Kidney (tissue), 14 donors: Measurements from ENCODE around the gene USP24. TPM values are rescaled to one million over a fixed set of nuclear protein-coding genes. Genes with fewer than 3 reads are reported as not detected.

Experiments used
- DNase-seq, 5 donors: peaks; one replicate each; pipeline ENCODE4 v3.0.0-alpha.2; 2013 to 2020
- FAIRE-seq: peaks from 2 replicates; lab custom pipeline; 2012; peaks lifted over from hg19 to GRCh38; lab: Jason Lieb, UNC
- H3K27ac ChIP-seq, 2 donors: one replicate each; pipeline ENCODE4 v1.7.0; 2013; ENCODE audit warnings: low read depth in 2 of 2, low read length in 2 of 2, inconsistent platforms in 1 of 2
- H3K27me3 ChIP-seq: one replicate; pipeline ENCODE4 v1.7.1; 2013; ENCODE audit warnings: low read length, inconsistent platforms; ENCODE audit not compliant: control insufficient read depth, insufficient read depth
- H3K36me3 ChIP-seq, 3 donors: one replicate each; pipeline versions ENCODE4 v1.7.0 to v1.7.1; 2013; ENCODE audit warnings: low read length in 3 of 3, control low read depth in 1 of 3, inconsistent platforms in 1 of 3; ENCODE audit not compliant: insufficient read depth in 3 of 3, control insufficient read depth in 2 of 3
- H3K4me1 ChIP-seq, 3 donors: one replicate each; pipeline versions ENCODE4 v1.7.0 to v1.7.1; 2013; ENCODE audit warnings: low read length in 3 of 3, inconsistent platforms in 1 of 3, low read depth in 1 of 3; ENCODE audit not compliant: control insufficient read depth in 2 of 3, insufficient read depth in 2 of 3
- H3K4me3 ChIP-seq, 3 donors: one replicate each; pipeline versions ENCODE4 v1.7.0 to v1.8.1; 2013; ENCODE audit warnings: low read length in 3 of 3, control low read depth in 1 of 3, inconsistent platforms in 1 of 3
- H3K9ac ChIP-seq, 3 donors: one replicate each; pipeline versions ENCODE4 v1.7.0 to v1.7.1; 2013; ENCODE audit warnings: low read length in 3 of 3, control low read depth in 1 of 3, inconsistent platforms in 1 of 3
- H3K9me3 ChIP-seq, 3 donors: one replicate each; pipeline versions ENCODE4 v1.7.0 to v1.7.1; 2013; ENCODE audit warnings: low read length in 3 of 3, control low read depth in 1 of 3, inconsistent platforms in 1 of 3; ENCODE audit not compliant: control insufficient read depth in 2 of 3, insufficient read depth in 1 of 3
- CTCF ChIP-seq: IDR thresholded peaks from 3 replicates; pipeline ENCODE4 v1.5.1; 2012; ENCODE audit warnings: mild to moderate bottlenecking, moderate library complexity, borderline replicate concordance; ENCODE audit not compliant: insufficient read depth; ENCODE audit errors: extremely low read depth
- intact Hi-C: fragments of 100-400 bp; cut with DNase I; formaldehyde crosslinking; loops from one replicate; pipeline ENCODE4 v1.11.1; 2022
- polyA plus RNA-seq: library from polyadenylated mRNA; stranded (reverse); fragments of 350-450 nt; fragmentation: Illumina TruSeq; extraction: RNeasy Lipid Tissue Mini Kit (QIAGEN cat#74804); gene quantifications from one replicate; pipeline ENCODE4 v1.2.3, GENCODE V29; 2014; ENCODE audit warnings: low read depth, low replicate concordance; ENCODE audit not compliant: insufficient read depth
- total RNA-seq: library from RNA; stranded (reverse); fragmentation: NEBNext Ultra II Directional; extraction: Animal tissue kit (Norgen Biotek cat#: 25700); gene quantifications from one replicate; pipeline ENCODE4 v1.2.1, GENCODE V29; 2021
- donor health status: control.
- donor health status: control.
- donor health status: control.
- donor health status: control.
- donor health status: control.
- donor health status: DM: yes; HTN: yes; CAD: no.
- donor health status: Normal renal cell carcinoma (clear cell type).

Gene USP24
- total and polyA plus RNA-seq, 2 donors from 2014 or later = 10.1 to 49.2 TPM

GRCh38 chr1:55060133-55060999, 154.8 kb downstream of the USP24 start:
- Histone ChIP-seq H3K4me1 (peaks cover 0 to 6% (median under 1%) of the 10 kb centered on the region in 3 donors), H3K4me3 (no peak overlapping the region), H3K36me3 (no peaks in the 10 kb centered on the region), H3K9me3 (no peaks in the 10 kb centered on the region), H3K27me3 (no peaks in the 10 kb centered on the region), H3K9ac (no peak overlapping the region), H3K27ac (no peak overlapping the region)
- peak in 1 of 5 donors; percentile 7 for DNase-seq
- FAIRE-seq = no peak
- intact Hi-C loops = no loop called here
- TF ChIP-seq CTCF = no peak

GRCh38 chr1:55059302-55060132, 155.6 kb downstream of the USP24 start:
- H3K9ac ChIP-seq = no peak overlapping the region
- intact Hi-C loops = no loop called here
- TF ChIP-seq CTCF = no peak
- DNase-seq (peak in 1 of 5 donors; percentile 7), FAIRE-seq (no peak)
- H3K36me3 ChIP-seq = no peaks in the 10 kb centered on the region
- no peak overlapping the region for H3K27ac ChIP-seq
- no peaks in the 10 kb centered on the region for H3K9me3 ChIP-seq
- H3K27me3 ChIP-seq = no peaks in the 10 kb centered on the region
- peaks cover 0 to 6% (median 0%) of the 10 kb centered on the region in 3 donors for H3K4me1 ChIP-seq
- H3K4me3 ChIP-seq = no peak overlapping the region

GRCh38 chr1:55057956-55058298, 157.2 kb downstream of the USP24 start:
- no peaks in the 10 kb centered on the region for H3K4me1 ChIP-seq
- TF ChIP-seq CTCF = no peak
- FAIRE-seq (no peak), DNase-seq (no peak)
- intact Hi-C loops = no loop called here
- H3K36me3 ChIP-seq = no peaks in the 10 kb centered on the region
- H3K9ac ChIP-seq = no peak overlapping the region
- no peaks in the 10 kb centered on the region for H3K9me3 ChIP-seq
- H3K27me3 ChIP-seq = no peaks in the 10 kb centered on the region
- H3K27ac ChIP-seq = no peak overlapping the region
- no peak overlapping the region for H3K4me3 ChIP-seq
